GM12878 (cell line): ENCODE data around the gene UBA7. TPM values are rescaled to one million over a fixed set of nuclear protein-coding genes. Genes with fewer than 3 reads are reported as not detected.
A peak's percentile ranks its signal among the peaks of the same experiment; 100 is the strongest.

Experiments
- ATAC-seq: fragments of 200-7000 bp; cut with Tn5 transposase; 3 replicates; pipeline ENCODE4 v1.9.1; 2020; ENCODE audit warnings: mild to moderate bottlenecking, moderate library complexity
- BruUV-seq: library from RNA; stranded (reverse); fragments of 400-500 nt; replicated peaks from 2 replicates; lab custom pipeline; 2021; lab: Mats Ljungman, UMichigan
- CTCF ChIA-PET: fragments of 300-600 bp; sonication (Branson Sonifier 250); formaldehyde crosslinking; extraction: SDS; loops from one replicate; lab custom pipeline; 2021; ENCODE audit warnings: inconsistent platforms; lab: Yijun Ruan, JAX
- POLR2A ChIA-PET: fragments of 350-600 bp; formaldehyde crosslinking; extraction: SDS; loops from one replicate; lab custom pipeline; 2021; ENCODE audit warnings: inconsistent platforms; lab: Charles Lee
- RAD21 ChIA-PET: fragments of 300-600 bp; sonication (Branson Sonifier 250); formaldehyde crosslinking; loops from one replicate; lab custom pipeline; 2023; ENCODE audit warnings: antibody characterized with exemption; ENCODE audit not compliant: unreplicated experiment; lab: Charles Lee
- SMC1A ChIA-PET: fragments of 300-600 bp; sonication (Branson Sonifier 250); formaldehyde crosslinking; loops from one replicate; lab custom pipeline; 2023; ENCODE audit not compliant: unreplicated experiment, uncharacterized antibody; lab: Charles Lee
- DNase-seq: peaks from one replicate; pipeline ENCODE4 v3.0.0-alpha.2; 2011; ENCODE audit warnings: low read depth, low spot score
- FAIRE-seq: peaks from 3 replicates; lab custom pipeline; 2011; peaks lifted over from hg19 to GRCh38; lab: Jason Lieb, UNC
- H2AFZ ChIP-seq: 2 replicates; pipeline ENCODE4 v1.6.0; 2011; ENCODE audit warnings: low read depth, low read length, control low read depth; ENCODE audit not compliant: control insufficient read depth
- H3K27ac ChIP-seq: 2 replicates; pipeline ENCODE4 v1.5.1; 2011; ENCODE audit warnings: control low read depth; ENCODE audit not compliant: control insufficient read depth, insufficient read depth
- H3K27me3 ChIP-seq, 2 experiments: replicated peaks in 1 of 2; 2 replicates each; pipeline versions ENCODE4 v1.6.0 to v1.6.1; 2011; ENCODE audit warnings: low read length in 1 of 2; ENCODE audit not compliant: control insufficient read depth in 2 of 2, insufficient read depth in 2 of 2
- H3K36me3 ChIP-seq, 2 experiments: 2 replicates each; pipeline ENCODE4 v1.5.1; 2011; ENCODE audit warnings: low read length in 1 of 2; ENCODE audit not compliant: control insufficient read depth in 2 of 2, insufficient read depth in 2 of 2
- H3K4me1 ChIP-seq: 2 replicates; pipeline ENCODE4 v1.6.1; 2011; ENCODE audit warnings: mild to moderate bottlenecking, low read length, moderate library complexity, mixed read lengths; ENCODE audit not compliant: control insufficient read depth, insufficient read depth
- H3K4me2 ChIP-seq: 2 replicates; pipeline ENCODE4 v1.6.0; 2011; ENCODE audit warnings: control low read depth; ENCODE audit not compliant: control insufficient read depth, insufficient read depth
- H3K4me3 ChIP-seq: fragments of 200-600 bp; sonication (generic); 2 replicates; pipeline ENCODE4 v1.5.1; 2016
- H3K79me2 ChIP-seq: 2 replicates; pipeline ENCODE4 v1.6.0; 2011; ENCODE audit warnings: low read length; ENCODE audit not compliant: control insufficient read depth, insufficient read depth
- H3K9ac ChIP-seq: 2 replicates; pipeline ENCODE4 v1.8.0; 2011; ENCODE audit warnings: low read length, control low read depth, mixed read lengths; ENCODE audit not compliant: control insufficient read depth, insufficient read depth
- H3K9me3 ChIP-seq: replicated peaks from 3 replicates; pipeline ENCODE4 v1.5.1; 2011; ENCODE audit warnings: mild to moderate bottlenecking, low read length; ENCODE audit not compliant: control insufficient read depth, insufficient read depth
- H4K20me1 ChIP-seq: 2 replicates; pipeline ENCODE4 v1.6.0; 2011; ENCODE audit not compliant: control insufficient read depth, insufficient read depth
- ASH2L ChIP-seq: fragments of 300-600, 200-600 bp; sonication (generic); IDR thresholded peaks from 2 replicates; pipeline ENCODE4 v1.6.1; 2017; ENCODE audit warnings: low read depth, mild to moderate bottlenecking, borderline replicate concordance
- ATF7 ChIP-seq: fragments of 450-650 bp; IDR thresholded peaks from 2 replicates; pipeline ENCODE4 v1.6.1; 2016; ENCODE audit warnings: low read depth, mild to moderate bottlenecking
- BACH1 ChIP-seq: fragments of 450-650 bp; IDR thresholded peaks from 2 replicates; pipeline ENCODE4 v1.6.1; 2017; ENCODE audit warnings: mild to moderate bottlenecking, borderline replicate concordance
- CEBPB ChIP-seq, 2 experiments: fragments of 150-350 bp in 1 of 2; IDR thresholded peaks; 2 replicates each; pipeline ENCODE4 v1.6.1; 2012 to 2014; ENCODE audit warnings: low read depth in 2 of 2, low read length in 2 of 2, borderline replicate concordance in 1 of 2, inconsistent platforms in 1 of 2
- CHD2 ChIP-seq: IDR thresholded peaks from 2 replicates; pipeline ENCODE4 v1.6.1; 2011; ENCODE audit warnings: low read depth, low read length, improper control_type of control experiment, borderline replicate concordance
- CHD4 ChIP-seq: fragments of 200-600 bp; sonication (generic); IDR thresholded peaks from 2 replicates; pipeline ENCODE4 v1.6.1; 2016; ENCODE audit warnings: mild to moderate bottlenecking
- CREM ChIP-seq: IDR thresholded peaks from 2 replicates; pipeline ENCODE4 v1.6.1; 2014; ENCODE audit warnings: antibody characterized with exemption, low read depth
- EED ChIP-seq: sonication (generic); IDR thresholded peaks from 2 replicates; pipeline ENCODE4 v1.6.1; 2016; ENCODE audit warnings: antibody characterized with exemption, low read depth
- EP300 ChIP-seq, 2 experiments: fragments of 150-350 bp in 1 of 2; IDR thresholded peaks; 2 replicates each; pipeline ENCODE4 v1.6.1; 2011 to 2012; ENCODE audit warnings: low read depth in 2 of 2, low read length in 2 of 2, borderline replicate concordance in 1 of 2, improper control_type of control experiment in 1 of 2, inconsistent platforms in 1 of 2; ENCODE audit not compliant: control insufficient read depth in 1 of 2
- HDGF ChIP-seq: fragments of 450-650 bp; IDR thresholded peaks from 2 replicates; pipeline ENCODE4 v1.6.1; 2016; ENCODE audit warnings: antibody characterized with exemption
- MEF2A ChIP-seq: IDR thresholded peaks from 2 replicates; pipeline ENCODE4 v1.6.1; 2011; ENCODE audit warnings: low read depth, mild to moderate bottlenecking, low read length, moderate library complexity; ENCODE audit not compliant: insufficient read depth
- MXI1 ChIP-seq: fragments of 150-350 bp; IDR thresholded peaks from 2 replicates; pipeline ENCODE4 v1.6.1; 2011; ENCODE audit warnings: low read depth, mild to moderate bottlenecking, inconsistent platforms, low read length, improper control_type of control experiment
- MYB ChIP-seq: fragments of 150-350 bp; IDR thresholded peaks from 2 replicates; pipeline ENCODE4 v1.6.1; 2014; ENCODE audit warnings: mild to moderate bottlenecking, low read depth, low read length, borderline replicate concordance
- NBN ChIP-seq: fragments of 450-650 bp; IDR thresholded peaks from 2 replicates; pipeline ENCODE4 v1.6.1; 2016
- NFYB ChIP-seq: IDR thresholded peaks from 2 replicates; pipeline ENCODE4 v1.6.1; 2011; ENCODE audit warnings: low read depth, mild to moderate bottlenecking, low read length, improper control_type of control experiment, moderate library complexity; ENCODE audit not compliant: insufficient read depth
- SMARCA5 ChIP-seq: fragments of 450-650 bp; IDR thresholded peaks from 2 replicates; pipeline ENCODE4 v1.6.1; 2017; ENCODE audit warnings: mild to moderate bottlenecking
- SP1 ChIP-seq: IDR thresholded peaks from one replicate; pipeline ENCODE4 v1.6.1; 2011; ENCODE audit warnings: low read depth, low read length
- WGBS: methylation state at CpG from one replicate; pipeline ENCODE4 v1.1.6; 2016; ENCODE audit warnings: low lambda C conversion rate; ENCODE audit not compliant: insufficient replicate concordance, insufficient coverage; ENCODE audit errors: missing lambda C conversion rate; 5-methylcytosine and 5-hydroxymethylcytosine counted together
- in situ Hi-C: fragments of 300-500 bp; cut with MboI; formaldehyde crosslinking; loops from 9 replicates; pipeline ENCODE4 v1.14.3; 2018; ENCODE audit warnings: mixed read lengths
- intact Hi-C: fragments of 100-400 bp; cut with micrococcal nuclease; formaldehyde crosslinking; loops from one replicate; pipeline ENCODE4 v1.14.2; 2022; ENCODE audit not compliant: unreplicated experiment
- polyA plus RNA-seq, 11 experiments: library from polyadenylated mRNA; depleted of rRNA in 4 of 11; unstranded in 6 of 11; stranded (reverse) in 5 of 11; fragments of >200 nt; fragmentation: Nextera tagmentation in 4 of 11; fragmentation: Illumina TruSeq in 1 of 11; extraction: Ambion mirVana in 4 of 11; extraction: Trizol in 1 of 11; gene quantifications; 1 replicate in 1 of 11; 2 replicates in 10 of 11; pipeline versions ENCODE4 v1.2.1 to v1.2.3, GENCODE V29; 2011 to 2016; ENCODE audit warnings: inconsistent platforms in 2 of 11, missing spikeins in 2 of 11, low read depth in 1 of 11
- total RNA-seq, 4 experiments: library from RNA; depleted of rRNA in 3 of 4; stranded (reverse); fragments of >200 nt in 3 of 4; fragmentation: Illumina TruSeq in 1 of 4; extraction: Trizol in 1 of 4; gene quantifications; 2 replicates each; pipeline versions ENCODE4 v1.2.1 to v1.2.3, GENCODE V29; 2013 to 2021
- TF ChIP-seq, protein P1 (sequence below): fragments of 450-650 bp; IDR thresholded peaks from 2 replicates; pipeline ENCODE4 v1.6.1; 2016; ENCODE audit warnings: mild to moderate bottlenecking
- TF ChIP-seq, protein P2 (sequence below): fragments of 450-650 bp; IDR thresholded peaks from 2 replicates; pipeline ENCODE4 v1.6.1; 2017; ENCODE audit warnings: low read depth, mild to moderate bottlenecking, moderate library complexity
- TF ChIP-seq, protein P3 (sequence below): fragments of 450-650 bp; IDR thresholded peaks from 2 replicates; pipeline ENCODE4 v1.6.1; 2016; ENCODE audit warnings: mild to moderate bottlenecking

UBA7 gene
- total and polyA plus RNA-seq, 10 of the 15 experiments (the other 5 are each of a cell fraction or from before 2014, with no cell fraction given) = 11.8 to 116 (median 46.7) TPM

DNA sequence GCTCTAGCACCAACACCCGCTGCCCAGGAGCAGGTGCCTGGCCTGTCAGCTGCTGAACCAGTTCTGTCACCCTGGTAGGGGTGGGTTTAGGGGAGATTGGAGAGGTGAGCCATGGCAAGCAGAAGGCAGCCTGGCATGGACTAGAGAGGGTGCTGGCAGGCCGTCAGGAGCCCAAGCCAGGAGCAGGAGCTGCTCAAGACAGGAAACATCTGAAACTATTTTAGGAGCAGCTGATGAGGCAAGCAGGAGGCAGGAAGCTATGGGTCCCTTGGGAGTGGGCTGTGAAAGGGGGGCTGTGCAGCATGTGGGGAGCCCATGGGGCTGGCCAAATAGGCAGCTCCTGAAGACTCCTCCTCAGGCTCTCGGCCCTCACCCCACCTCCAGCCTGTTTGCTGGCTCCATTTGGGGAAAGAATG is 8.4 kb downstream of the UBA7 start:
- Histone ChIP-seq H3K79me2 (no peaks in the 10 kb centered on the region; the same call in 1 of the 2 replicates), H3K27ac (peak overlapping the region; percentile 77), H3K27me3 (no peaks in the 10 kb centered on the region; a peak in 1 of 4 replicates), H3K4me3 (peak overlapping the region; percentile 43; the same call in 1 of the 2 replicates), H3K9ac (peak overlapping the region; percentile 57), H3K36me3 (peaks cover 0 to 2% of the 10 kb centered on the region in 2 experiments; a peak in 1 of 4 replicates), H3K9me3 (no peaks in the 10 kb centered on the region), H3K4me1 (peaks cover 43% of the 10 kb centered on the region), H4K20me1 (no peaks in the 10 kb centered on the region), H2AFZ (no peak overlapping the region), H3K4me2 (peak overlapping the region; percentile 60)
- ChIA-PET RAD21 (interaction anchor here (0.8 to 8.0 kb wide), 11 partner anchors 8 to 266 kb away, joined by 4 to 182 read pairs (median 6); partner anchors contain the start of genes IP6K1, MON1A, TRAIP and UBA7), SMC1A (interaction anchor here (0.7 to 9.4 kb wide), 12 partner anchors 9 to 314 kb away, joined by 3 to 146 read pairs (median 4); partner anchors contain the start of genes GMPPB and UBA7), CTCF (interaction anchor here (1.0 to 12.0 kb wide), 7 partner anchors 11 to 266 kb away, joined by 3 to 327 read pairs (median 5); partner anchors contain the start of genes MON1A, MST1R and UBA7), POLR2A (interaction anchor here (0.6 to 2.1 kb wide), 8 partner anchors 8 to 776 kb away, joined by 3 to 15 read pairs (median 4); partner anchors contain the start of gene UBA7)
- no TSS peak for BruUV-seq
- WGBS = 0% methylated on average over 3 of the region's 3 CpGs
- DNase-seq = no peak
- ATAC-seq = peak; percentile 9
- FAIRE-seq = no peak
- in situ Hi-C loops = no loop called here
- intact Hi-C loops = no loop called here
- TF ChIP-seq CHD4 (no peak), MEF2A (peak; percentile 86), BACH1 (no peak), NBN (0 out of 2 replicates have a peak, but pooled peaks have one; percentile 22), CREM (no peak), SMARCA5 (no peak), ASH2L (no peak), ATF7 (0 out of 2 replicates have a peak, but pooled peaks have one; percentile 34), NFYB (no peak), MXI1 (no peak), HDGF (0 out of 2 replicates have a peak, but pooled peaks have one; percentile 41), MYB (no peak), EP300 (IDR thresholded peaks at IDR 0.05; ENCODE audit: borderline replicate concordance in 1 of 2, control insufficient read depth in 1 of 2, low read depth in 2 of 2, low read length in 2 of 2) (0 out of 4 replicates have a peak, but pooled peaks of 1 of the 2 experiments have one; percentile 21), CHD2 (no peak), CEBPB (IDR thresholded peaks at IDR 0.05; ENCODE audit: borderline replicate concordance in 1 of 2, low read depth in 2 of 2, low read length in 2 of 2) (0 out of 4 replicates have a peak, but pooled peaks of 1 of the 2 experiments have one; percentile 13), EED (peak; percentile 62), SP1 (peak; percentile 21)
- TF ChIP-seq, protein P1, sequence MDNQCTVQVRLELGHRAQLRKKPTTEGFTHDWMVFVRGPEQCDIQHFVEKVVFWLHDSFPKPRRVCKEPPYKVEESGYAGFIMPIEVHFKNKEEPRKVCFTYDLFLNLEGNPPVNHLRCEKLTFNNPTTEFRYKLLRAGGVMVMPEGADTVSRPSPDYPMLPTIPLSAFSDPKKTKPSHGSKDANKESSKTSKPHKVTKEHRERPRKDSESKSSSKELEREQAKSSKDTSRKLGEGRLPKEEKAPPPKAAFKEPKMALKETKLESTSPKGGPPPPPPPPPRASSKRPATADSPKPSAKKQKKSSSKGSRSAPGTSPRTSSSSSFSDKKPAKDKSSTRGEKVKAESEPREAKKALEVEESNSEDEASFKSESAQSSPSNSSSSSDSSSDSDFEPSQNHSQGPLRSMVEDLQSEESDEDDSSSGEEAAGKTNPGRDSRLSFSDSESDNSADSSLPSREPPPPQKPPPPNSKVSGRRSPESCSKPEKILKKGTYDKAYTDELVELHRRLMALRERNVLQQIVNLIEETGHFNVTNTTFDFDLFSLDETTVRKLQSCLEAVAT = no peak
- TF ChIP-seq, protein P2, sequence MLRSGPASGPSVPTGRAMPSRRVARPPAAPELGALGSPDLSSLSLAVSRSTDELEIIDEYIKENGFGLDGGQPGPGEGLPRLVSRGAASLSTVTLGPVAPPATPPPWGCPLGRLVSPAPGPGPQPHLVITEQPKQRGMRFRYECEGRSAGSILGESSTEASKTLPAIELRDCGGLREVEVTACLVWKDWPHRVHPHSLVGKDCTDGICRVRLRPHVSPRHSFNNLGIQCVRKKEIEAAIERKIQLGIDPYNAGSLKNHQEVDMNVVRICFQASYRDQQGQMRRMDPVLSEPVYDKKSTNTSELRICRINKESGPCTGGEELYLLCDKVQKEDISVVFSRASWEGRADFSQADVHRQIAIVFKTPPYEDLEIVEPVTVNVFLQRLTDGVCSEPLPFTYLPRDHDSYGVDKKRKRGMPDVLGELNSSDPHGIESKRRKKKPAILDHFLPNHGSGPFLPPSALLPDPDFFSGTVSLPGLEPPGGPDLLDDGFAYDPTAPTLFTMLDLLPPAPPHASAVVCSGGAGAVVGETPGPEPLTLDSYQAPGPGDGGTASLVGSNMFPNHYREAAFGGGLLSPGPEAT = 0 out of 2 replicates have a peak, but pooled peaks have one; percentile 24
- TF ChIP-seq, protein P3, sequence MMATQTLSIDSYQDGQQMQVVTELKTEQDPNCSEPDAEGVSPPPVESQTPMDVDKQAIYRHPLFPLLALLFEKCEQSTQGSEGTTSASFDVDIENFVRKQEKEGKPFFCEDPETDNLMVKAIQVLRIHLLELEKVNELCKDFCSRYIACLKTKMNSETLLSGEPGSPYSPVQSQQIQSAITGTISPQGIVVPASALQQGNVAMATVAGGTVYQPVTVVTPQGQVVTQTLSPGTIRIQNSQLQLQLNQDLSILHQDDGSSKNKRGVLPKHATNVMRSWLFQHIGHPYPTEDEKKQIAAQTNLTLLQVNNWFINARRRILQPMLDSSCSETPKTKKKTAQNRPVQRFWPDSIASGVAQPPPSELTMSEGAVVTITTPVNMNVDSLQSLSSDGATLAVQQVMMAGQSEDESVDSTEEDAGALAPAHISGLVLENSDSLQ = 0 out of 2 replicates have a peak, but pooled peaks have one; percentile 16
